ENCODE results near the gene GMDS.
A peak's percentile ranks its signal among the peaks of the same experiment; 100 is the strongest.

GMDS gene

GRCh38 chr6:1971612-1972011 is 273.8 kb downstream of the GMDS start:
- no peak for DNase-seq

- DNase-seq, result no peak
These were observed 275.2 kb downstream of the GMDS start for GRCh38 chr6:1970151-1970561.

GRCh38 chr6:1966713-1967112 is 278.7 kb downstream of the GMDS start:
- no peak for DNase-seq

DNA sequence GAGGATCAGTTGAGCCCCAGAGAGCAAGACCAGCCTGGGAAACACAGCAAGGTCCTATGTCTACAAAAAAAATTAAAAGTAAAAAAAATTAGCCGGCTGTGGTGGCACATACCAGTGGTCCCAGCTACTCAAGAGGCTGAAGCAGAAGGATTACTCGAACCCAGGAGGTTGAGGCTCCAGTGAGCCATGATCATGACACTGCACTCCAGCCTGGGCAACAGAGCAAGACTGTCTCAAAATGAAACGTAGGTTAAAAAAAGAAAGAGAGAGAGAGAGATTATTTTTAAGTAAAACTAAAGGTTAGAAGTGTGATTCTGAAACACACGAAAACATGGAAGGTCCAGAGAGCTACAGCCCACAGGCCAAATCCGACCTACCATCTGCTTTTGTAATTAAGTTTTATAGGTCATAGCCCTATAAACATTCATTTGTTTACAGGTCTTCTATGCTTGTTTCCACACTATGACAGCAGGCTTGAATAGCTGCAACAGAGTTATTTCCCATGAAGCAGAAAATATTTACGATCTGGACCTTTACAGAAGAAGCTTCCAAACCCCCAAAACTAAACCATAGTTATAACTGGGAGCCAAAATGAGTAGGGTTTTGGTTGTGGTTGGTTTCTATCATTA is 279.7 kb downstream of the GMDS start:
- DNase-seq, result no peak

GRCh38 chr6:1963596-1963995 is 281.8 kb downstream of the GMDS start:
- DNase-seq, result no peak

DNA sequence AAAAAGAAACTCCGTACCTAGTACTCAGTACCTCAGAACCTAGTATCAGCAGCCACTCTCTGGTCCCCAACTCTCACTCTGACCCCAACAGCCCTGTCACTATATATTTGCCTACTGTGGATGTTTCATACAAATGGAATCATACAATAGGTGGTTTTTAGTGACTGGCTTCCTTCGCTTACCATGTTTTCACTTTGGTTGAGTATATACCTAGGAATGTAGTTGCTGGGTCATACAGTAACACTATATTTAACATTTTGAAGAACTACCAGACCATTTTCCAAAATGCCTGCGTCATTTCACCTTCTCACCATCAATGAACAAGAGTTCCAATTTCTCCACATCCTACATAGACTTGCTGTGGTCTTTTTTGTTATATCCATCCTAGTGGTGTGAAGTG is 283.2 kb downstream of the GMDS start:
- no peak for DNase-seq

- no peak for DNase-seq
These were observed 284.8 kb downstream of the GMDS start for GRCh38 chr6:1960486-1961142.

DNA sequence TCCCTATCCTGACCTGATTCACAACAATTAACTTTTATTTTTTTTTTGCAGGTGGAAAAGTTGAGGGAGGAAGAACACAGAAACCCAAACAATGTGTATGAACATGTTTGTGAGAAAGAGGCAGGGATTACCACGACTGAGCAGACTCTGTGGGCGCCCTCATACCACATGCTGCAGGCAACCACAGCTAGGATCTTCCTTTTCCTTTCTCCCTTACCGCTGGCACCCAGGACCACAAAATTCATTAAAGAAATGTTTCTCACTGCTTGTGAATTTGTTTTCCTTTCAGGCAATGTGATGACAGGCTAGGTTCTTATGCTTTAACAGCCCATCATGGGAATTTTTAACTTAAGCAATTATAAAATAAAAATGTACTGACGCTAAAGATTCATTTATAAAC is 287.1 kb downstream of the GMDS start:
- DNase-seq, result no peak

DNA sequence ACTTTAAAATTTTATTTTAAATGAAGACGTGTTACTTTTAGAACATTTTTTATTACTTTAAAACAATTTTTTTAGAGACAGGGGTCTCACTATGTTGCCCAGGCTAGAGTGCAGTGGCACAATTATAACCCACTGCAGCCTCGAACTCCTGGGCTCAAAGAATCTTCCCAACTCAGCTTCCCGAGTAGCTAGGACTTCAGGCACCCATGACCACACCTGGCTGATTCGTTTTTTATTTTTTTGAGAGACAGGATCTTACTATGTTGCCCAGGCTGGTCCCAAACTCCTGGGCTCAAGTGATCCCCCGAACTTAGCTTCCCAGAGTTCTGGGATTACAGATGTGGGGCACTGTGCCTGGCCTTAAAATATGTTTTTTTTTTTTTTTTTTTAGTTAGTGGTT is 287.7 kb downstream of the GMDS start:
- DNase-seq, result no peak

- DNase-seq, result no peak
These were observed 292.6 kb downstream of the GMDS start for GRCh38 chr6:1952740-1953360.

GRCh38 chr6:1950631-1951030 is 294.8 kb downstream of the GMDS start:
- DNase-seq, result no peak

DNA sequence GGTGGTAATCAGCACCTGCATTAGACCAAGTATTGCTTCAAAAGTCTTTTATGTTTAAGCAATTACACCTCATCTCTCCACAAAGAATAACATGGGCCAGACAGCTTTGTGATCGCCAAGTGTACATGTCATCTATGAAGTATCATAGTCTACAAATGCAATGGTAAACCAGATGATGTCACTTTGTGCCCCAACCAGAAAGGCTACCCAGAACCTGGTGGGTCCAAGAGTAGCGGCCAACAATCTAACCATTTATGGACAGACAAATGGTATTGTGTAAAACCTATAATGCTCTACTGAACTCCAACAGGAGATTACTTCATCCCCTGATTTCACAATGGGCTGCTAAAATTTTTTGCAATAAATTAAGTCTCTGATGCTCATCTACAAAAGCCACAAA is 295.9 kb downstream of the GMDS start:
- DNase-seq, result peak; percentile 14

GRCh38 chr6:1947922-1948321 is 297.5 kb downstream of the GMDS start:
- DNase-seq, result no peak

- DNase-seq, result no peak
These were observed 298.8 kb downstream of the GMDS start for GRCh38 chr6:1946583-1946982.

DNA sequence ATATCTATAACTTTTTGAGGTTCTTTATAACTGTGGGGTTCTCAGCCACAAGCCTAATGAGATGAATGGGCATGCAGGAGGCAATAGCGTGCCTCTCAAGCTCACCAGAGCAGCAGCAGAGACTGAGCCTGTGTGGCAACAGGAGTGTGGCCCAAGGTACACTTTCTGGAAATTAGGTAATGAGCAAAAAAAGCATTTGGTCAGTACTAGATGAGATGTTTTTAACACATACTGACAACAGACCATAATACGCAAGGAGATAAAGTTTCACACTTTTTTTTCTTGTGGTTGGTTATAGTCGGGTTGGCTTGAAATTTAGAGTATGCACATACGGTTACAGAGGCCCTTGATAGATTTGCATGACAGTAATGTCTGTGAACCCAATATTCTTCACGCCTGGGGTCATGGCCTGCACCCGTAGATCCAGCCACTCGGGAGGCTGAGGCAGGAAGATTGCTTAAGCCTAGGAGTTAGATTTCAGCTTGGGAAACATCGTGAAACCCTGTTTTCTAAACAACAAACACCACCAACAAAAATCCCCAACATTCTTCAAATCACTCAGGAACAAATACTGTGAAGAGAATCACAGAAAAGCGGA is 300.1 kb downstream of the GMDS start:
- no peak for DNase-seq

DNA sequence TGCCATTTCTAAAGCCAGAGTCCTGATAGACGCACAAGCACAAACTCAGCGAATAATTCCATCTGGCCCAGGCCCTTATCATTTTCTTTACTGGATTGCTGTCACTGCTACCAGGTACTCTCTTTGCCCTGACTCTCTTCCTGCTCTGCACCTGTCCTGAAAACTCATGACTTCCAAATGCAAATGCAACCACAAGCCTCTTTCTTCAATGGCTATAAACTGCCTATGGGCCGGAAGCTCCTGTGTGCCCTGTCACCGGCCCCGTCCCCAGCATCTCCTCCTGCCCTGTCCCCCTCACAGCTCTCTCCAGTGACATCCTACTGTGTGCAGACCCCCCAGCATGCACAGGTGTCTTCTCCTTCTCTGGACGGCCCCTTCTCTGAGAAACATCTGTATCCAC is 302.6 kb downstream of the GMDS start:
- no peak for DNase-seq

- no peak for DNase-seq
These were observed 303.9 kb downstream of the GMDS start for GRCh38 chr6:1941534-1941933.

DNA sequence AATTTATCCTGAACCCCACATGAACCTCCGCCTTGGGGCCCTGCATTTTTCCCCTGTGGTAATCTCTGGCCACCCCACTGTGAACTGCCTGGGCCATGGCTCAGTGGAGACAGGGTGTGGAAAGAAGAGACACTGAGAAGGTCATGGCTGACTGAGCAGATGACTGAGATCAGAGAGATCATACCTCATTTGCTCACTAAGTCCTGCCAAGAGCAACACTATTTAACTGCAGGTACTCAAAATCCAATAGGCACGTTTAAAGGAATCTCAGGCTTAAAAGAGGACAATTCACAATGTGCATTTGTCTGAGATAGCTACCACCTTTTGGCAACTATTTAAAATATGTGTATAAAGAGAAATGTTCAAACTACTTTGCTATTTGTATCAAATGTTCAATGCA is 305.0 kb downstream of the GMDS start:
- no peak for DNase-seq

- no peak for DNase-seq
These were observed 312.1 kb downstream of the GMDS start for GRCh38 chr6:1933292-1933691.

DNA sequence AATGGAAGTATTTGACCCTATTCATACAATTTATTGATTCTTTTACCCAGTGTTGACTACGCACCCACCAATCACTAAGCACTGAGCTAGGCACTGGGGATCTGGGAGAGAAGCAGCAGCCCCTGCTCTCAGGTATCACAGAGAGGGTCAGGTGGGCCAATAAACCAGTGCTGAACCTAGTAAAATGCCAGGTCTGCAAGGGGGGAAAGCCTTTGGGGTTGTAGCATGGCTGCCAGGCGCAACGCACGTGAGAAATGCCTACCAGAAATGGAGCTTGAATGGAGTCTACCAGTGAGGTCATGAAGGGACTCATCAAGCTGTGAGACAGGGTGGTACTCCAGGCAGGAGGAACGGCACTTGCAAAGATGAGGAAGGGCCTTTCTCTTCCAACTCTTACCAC is 313.6 kb downstream of the GMDS start:
- DNase-seq, result no peak

DNA sequence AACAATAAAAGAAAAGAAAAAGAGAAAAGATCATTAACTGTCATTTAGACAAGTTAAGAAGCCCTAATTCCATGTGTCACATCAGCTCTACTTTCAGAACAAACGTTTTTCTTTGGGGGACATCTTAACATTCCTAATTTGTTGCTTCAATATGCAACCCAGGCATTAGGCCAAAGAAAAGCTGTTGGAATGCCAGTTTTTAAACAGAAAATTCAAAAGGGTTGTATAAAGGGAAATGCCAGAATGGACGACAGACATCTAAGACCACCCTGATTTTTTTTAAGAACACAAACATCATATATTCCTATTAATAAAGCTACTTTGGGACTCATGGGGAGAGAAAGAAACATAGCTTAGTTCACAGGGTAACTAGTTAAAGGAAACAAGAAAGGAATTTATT is 315.0 kb downstream of the GMDS start:
- no peak for DNase-seq

GRCh38 chr6:1929931-1930330 is 315.5 kb downstream of the GMDS start:
- no peak for DNase-seq

DNA sequence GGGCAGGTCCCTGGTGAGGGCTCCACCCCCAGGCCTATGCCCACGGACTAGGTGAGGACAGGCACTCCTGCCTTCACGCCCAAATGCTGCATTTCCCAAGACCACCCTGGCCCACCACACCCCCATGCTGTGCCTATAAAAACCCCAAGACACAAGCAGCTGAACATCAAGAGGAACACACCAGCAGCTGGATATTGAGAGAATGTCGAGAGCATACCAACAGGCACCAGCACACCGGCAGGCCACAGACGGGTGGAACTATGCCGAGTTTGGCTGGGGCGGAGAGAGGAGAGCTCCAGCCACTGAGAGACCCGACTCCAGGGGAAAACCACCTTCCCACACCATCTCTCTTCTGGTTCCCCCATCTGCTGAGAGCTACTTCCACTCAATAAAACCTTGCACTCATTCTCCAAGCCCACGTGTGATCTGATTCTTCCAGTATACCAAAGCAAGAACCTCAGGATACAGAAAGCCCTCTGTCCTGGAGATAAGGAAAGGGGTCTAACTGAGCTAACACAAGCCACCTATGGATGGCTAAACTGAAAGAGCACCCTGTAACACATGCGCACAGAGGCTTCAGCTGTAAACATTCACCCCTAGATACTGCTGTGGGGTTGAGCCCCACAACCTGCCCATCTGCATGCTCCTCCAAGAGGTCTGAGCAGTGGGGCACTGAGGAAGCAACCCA is 319.5 kb downstream of the GMDS start:
- DNase-seq, result no peak

GRCh38 chr6:1923449-1923848 is 322.0 kb downstream of the GMDS start:
- DNase-seq, result no peak
